Measurements from ENCODE around the gene SHOC2.

Gene SHOC2

GRCh38 chr10:110947061-110947595 lies 27.7 kb downstream of the SHOC2 start:
- DNase-seq: no peak

- DNase-seq: no peak
These were observed 32.0 kb downstream of the SHOC2 start for GRCh38 chr10:110951381-110951780.

- no peak for DNase-seq
These were observed 38.2 kb downstream of the SHOC2 start for GRCh38 chr10:110957606-110958005.

GRCh38 chr10:110959379-110960332 lies 40.3 kb downstream of the SHOC2 start:
- no peak for DNase-seq

GRCh38 chr10:110960333-110960712 lies 40.9 kb downstream of the SHOC2 start:
- DNase-seq: no peak

- DNase-seq: no peak
These were observed 43.0 kb downstream of the SHOC2 start for GRCh38 chr10:110962443-110962842.

- no peak for DNase-seq
These were observed 43.8 kb downstream of the SHOC2 start for GRCh38 chr10:110963162-110963561.

GRCh38 chr10:110964681-110965080 lies 45.3 kb downstream of the SHOC2 start:
- no peak for DNase-seq

GRCh38 chr10:110965216-110965615 lies 45.8 kb downstream of the SHOC2 start:
- no peak for DNase-seq

GRCh38 chr10:110966146-110966545 lies 46.7 kb downstream of the SHOC2 start:
- DNase-seq: no peak

- no peak for DNase-seq
These were observed 47.7 kb downstream of the SHOC2 start for GRCh38 chr10:110967009-110967630.

- DNase-seq: no peak
These were observed 48.2 kb downstream of the SHOC2 start for GRCh38 chr10:110967645-110968044.

GRCh38 chr10:110969183-110969582 lies 49.8 kb downstream of the SHOC2 start:
- no peak for DNase-seq

GRCh38 chr10:110971638-110972037 lies 52.2 kb downstream of the SHOC2 start:
- no peak for DNase-seq

- no peak for DNase-seq
These were observed 53.1 kb downstream of the SHOC2 start for GRCh38 chr10:110972231-110973134.

- no peak for DNase-seq
These were observed 54.0 kb downstream of the SHOC2 start for GRCh38 chr10:110973400-110973799.

GRCh38 chr10:110976577-110976976 lies 57.2 kb downstream of the SHOC2 start:
- no peak for DNase-seq

- DNase-seq: peak; percentile 13
These were observed 58.3 kb downstream of the SHOC2 start for GRCh38 chr10:110977662-110978061.

GRCh38 chr10:110978204-110978603 lies 58.8 kb downstream of the SHOC2 start:
- DNase-seq: no peak

- DNase-seq: no peak
These were observed 60.2 kb downstream of the SHOC2 start for GRCh38 chr10:110979611-110980010.

GRCh38 chr10:110980807-110981206 lies 61.4 kb downstream of the SHOC2 start:
- no peak for DNase-seq

- no peak for DNase-seq
These were observed 64.1 kb downstream of the SHOC2 start for GRCh38 chr10:110983466-110983865.

Data from hematopoietic multipotent progenitor cell treated with erythropoietin and hydrocortisone succinate and interleukin-3 and kit ligand, for 6 days (in vitro differentiated cells).